Choroid plexus epithelial cell (primary cell): ENCODE measurements around the gene ABLIM2.
A peak's percentile ranks its signal among the peaks of the same experiment; 100 is the strongest.

Experiments
- DNase-seq: peaks from one replicate; pipeline ENCODE4 v3.0.0-alpha.2; 2010; ENCODE audit warnings: low read depth
- H3K4me3 ChIP-seq: 2 replicates; pipeline ENCODE4 v1.5.1; 2011; ENCODE audit warnings: low read depth, mild to moderate bottlenecking, control low read depth, low read length, moderate library complexity
- CTCF ChIP-seq: conservative IDR thresholded peaks from 2 replicates; pipeline ENCODE4 v1.5.1; 2011; ENCODE audit warnings: low read depth, mild to moderate bottlenecking, control low read depth, inconsistent platforms, low read length, moderate library complexity

ABLIM2 gene

DNA sequence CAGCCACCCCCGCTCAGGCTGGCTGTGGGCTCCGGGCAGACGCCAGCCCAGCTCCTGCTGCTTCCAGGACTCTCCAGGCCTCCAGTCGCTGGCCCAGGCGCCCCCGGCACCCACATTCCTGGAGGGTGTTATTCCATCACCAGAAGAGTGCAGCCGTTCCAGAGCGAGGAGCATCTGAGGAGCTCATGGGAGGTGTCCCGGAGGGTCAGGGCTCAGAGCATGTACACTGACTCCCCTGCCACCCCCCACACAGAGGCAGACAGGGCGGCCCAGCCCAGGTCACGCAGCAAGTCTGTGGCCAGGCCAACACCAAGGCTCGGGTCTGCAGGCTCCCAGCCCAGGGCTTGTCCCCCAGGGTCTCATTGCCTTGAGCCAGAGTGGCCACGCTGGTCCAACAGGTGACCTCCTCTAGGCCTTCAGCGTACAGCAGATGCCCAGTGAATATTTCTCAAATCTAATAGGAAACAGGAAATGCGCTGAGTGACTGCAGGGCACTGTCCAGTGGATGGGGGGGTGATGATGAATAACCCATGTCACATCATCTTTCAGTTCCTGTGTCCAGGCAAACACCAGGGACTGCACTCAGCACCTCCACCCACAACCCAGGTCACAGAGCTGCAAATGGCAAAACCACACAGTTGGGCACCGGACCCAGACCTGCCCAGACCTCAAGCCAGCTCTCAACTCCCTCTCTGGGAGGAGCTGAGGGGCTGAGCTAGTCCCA lies 37.2 kb downstream of the ABLIM2 start:
- DNase-seq = no peak
- TF ChIP-seq CTCF = no peak
- H3K4me3 ChIP-seq = no peak overlapping the region

- no peak for TF ChIP-seq CTCF
- H3K4me3 ChIP-seq = no peak overlapping the region
- DNase-seq = peak; percentile 22
These were observed 38.1 kb downstream of the ABLIM2 start for GRCh38 chr4:8120501-8120900.

DNA sequence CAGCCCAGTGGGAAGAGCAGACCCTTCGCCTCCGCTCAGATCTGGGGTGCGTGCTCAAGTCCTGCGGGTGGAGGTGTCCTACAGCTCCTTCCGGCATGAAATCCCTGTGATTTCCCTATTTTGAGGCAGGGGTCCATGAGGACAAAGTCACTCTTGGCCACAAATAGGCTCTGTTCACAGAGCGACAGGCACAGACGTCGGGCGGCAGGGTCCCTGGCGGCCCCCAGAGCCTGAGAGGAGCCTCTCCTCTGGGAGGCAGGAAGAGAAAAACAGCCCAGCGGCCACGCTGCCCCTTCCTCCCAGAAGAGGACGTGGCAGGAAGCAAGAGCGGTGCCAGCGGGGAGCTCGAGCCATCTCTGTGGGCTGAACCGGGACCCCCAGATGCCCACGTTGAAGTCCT lies 38.7 kb downstream of the ABLIM2 start:
- DNase-seq = no peak
- no peak overlapping the region for H3K4me3 ChIP-seq
- no peak for TF ChIP-seq CTCF

DNA sequence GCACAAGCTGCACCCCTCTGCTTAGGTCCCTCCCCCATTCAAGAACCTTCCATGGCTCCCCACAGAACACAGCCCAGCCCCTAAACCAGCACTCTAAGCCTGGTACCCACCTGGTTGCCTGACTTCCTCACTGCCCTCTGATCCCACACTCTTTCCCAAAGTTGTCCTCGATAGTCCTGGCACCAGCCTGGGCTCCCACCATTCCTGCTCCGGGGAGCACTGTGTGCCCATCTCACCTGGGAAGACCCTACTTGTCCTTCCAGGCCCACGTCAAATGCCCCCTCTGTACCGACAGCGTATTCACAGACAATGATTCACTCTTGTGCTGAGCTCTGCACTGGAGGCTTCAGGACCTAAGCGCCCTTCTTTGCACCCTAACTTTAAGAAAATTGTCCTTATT lies 40.1 kb downstream of the ABLIM2 start:
- no peak overlapping the region for H3K4me3 ChIP-seq
- TF ChIP-seq CTCF = no peak
- no peak for DNase-seq

DNA sequence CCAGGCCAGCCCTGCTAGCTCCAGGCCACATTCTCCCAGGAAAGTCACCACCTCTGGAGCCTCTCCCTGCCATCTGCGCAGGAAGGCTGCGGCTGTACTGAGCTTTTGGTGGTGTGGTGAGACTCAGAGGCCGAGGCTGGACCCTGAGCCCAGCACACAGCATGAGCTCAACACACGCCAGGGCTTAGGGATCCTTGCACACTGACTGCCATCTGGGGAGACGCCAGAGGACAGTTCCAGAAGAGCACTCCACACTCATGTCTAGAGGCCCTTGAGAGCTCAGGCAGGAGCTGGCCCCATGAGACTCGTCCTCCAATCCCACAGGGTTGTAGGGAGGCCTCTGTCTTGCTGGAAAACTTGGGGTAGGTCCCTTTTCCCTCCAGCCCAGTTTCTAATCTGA lies 40.6 kb downstream of the ABLIM2 start:
- TF ChIP-seq CTCF = no peak
- no peak overlapping the region for H3K4me3 ChIP-seq

DNA sequence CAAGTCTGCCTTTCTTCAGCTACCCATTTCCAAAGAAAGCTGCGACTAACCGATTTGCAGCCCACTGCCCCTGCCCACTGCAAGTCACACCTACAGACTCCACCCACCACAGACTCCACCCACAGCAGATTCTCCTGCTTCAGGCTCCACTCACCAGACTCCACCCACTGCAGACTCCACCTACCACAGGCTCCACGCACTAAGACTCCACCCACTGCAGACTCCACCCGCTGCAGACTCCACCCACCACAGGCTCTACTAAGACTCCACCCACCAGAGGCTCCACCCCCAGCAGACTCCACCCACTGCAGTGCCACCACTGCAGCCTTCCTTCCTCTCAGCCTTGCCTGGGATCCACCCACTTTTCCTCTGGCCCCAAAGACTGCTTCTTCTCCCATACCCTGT lies 41.3 kb downstream of the ABLIM2 start:
- H3K4me3 ChIP-seq = no peak overlapping the region
- TF ChIP-seq CTCF = no peak
- DNase-seq = peak; percentile 34

More for the DNA sequence above, 40.6 kb downstream of the ABLIM2 start:
- DNase-seq = no peak

DNA sequence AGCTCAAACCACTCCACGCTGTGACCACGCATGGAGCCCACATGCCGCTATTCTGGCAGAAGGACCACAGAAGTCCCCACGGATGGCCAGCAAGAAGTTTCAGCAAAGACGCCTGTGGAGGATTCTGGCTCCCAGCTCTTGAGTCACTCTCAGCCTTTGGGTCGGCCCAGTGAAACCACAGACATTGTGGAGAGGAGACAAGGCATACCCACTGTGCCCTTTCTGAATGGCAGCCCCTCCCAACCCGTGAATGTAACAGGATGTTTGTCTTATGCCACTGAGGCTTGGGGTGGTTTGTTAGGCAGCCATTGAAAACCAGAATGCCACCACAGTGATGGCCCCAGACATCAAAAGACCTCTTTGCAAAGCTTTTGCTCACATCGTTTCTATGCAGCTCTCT lies 42.7 kb downstream of the ABLIM2 start:
- H3K4me3 ChIP-seq = no peak overlapping the region
- DNase-seq = no peak
- TF ChIP-seq CTCF = no peak
